Measurements from ENCODE around the gene ACKR2. TPM values are rescaled to one million over a fixed set of nuclear protein-coding genes. Genes with fewer than 3 reads are reported as not detected.

The ACKR2 gene
- total RNA-seq, 1 donor from 2014 or later, result 1.2 TPM

GRCh38 chr3:42895580-42895868, 86.3 kb downstream of the ACKR2 start:
- Mint-ChIP-seq H3K4me3 (no peak overlapping the region), H3K4me1 (no peaks in the 10 kb centered on the region), H3K9me3 (peaks cover 6% of the 10 kb centered on the region), H3K36me3 (no peaks in the 10 kb centered on the region), H3K27me3 (ENCODE audit: low read depth) (peaks cover 4% of the 10 kb centered on the region), H3K27ac (no peak overlapping the region)
- DNase-seq (ENCODE audit: low spot score in 2 of 2, unreplicated experiment in 2 of 2), result no peak
- TF ChIP-seq CTCF (IDR thresholded peaks at IDR 0.05; ENCODE audit: unreplicated experiment), result no peak

DNA sequence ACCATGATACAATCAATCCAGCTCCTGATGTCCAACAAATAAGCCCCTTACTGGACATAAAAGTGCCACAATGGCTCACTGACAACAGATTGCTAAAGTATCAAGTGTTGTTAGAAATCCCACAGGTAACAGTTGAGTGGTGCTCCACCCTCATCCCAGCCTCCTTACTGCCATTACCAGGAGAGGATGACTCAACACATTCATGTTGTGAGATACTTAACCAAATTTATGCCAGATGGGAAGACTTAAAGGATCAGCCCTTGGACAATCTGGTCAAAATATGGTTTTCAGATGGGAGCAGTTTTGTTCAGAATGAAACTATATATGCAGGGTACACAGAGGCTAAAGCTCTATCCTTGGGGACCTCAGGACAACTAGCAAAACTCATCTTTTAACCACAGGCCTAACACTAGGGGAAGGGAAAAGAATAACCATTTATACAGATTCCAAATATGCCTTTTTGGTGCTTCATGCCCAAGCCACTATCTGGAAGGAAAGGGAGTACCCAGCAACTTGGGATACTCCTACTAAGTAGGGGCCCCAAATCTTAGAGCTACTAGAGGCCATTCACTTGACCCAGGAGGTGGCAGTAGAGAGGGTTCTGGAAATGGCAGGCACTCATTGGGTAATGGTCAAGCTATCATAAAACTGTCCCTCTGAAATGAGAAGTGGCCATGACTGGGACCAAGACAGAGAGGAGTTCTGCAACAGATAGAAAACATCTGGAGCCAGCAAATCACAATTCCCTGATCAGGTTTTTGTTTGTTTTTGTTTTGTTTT, 89.8 kb downstream of the ACKR2 start:
- no peak overlapping the region for H3K27ac Mint-ChIP-seq
- no peak for TF ChIP-seq CTCF (IDR thresholded peaks at IDR 0.05; ENCODE audit: unreplicated experiment)
- DNase-seq (ENCODE audit: low spot score in 2 of 2, unreplicated experiment in 2 of 2), result no peak
- no peaks in the 10 kb centered on the region for H3K36me3 Mint-ChIP-seq
- no peaks in the 10 kb centered on the region for H3K4me1 Mint-ChIP-seq
- no peak overlapping the region for H3K4me3 Mint-ChIP-seq
- H3K9me3 Mint-ChIP-seq, result peaks cover 3% of the 10 kb centered on the region
- H3K27me3 Mint-ChIP-seq (ENCODE audit: low read depth), result peaks cover 19% of the 10 kb centered on the region

DNA sequence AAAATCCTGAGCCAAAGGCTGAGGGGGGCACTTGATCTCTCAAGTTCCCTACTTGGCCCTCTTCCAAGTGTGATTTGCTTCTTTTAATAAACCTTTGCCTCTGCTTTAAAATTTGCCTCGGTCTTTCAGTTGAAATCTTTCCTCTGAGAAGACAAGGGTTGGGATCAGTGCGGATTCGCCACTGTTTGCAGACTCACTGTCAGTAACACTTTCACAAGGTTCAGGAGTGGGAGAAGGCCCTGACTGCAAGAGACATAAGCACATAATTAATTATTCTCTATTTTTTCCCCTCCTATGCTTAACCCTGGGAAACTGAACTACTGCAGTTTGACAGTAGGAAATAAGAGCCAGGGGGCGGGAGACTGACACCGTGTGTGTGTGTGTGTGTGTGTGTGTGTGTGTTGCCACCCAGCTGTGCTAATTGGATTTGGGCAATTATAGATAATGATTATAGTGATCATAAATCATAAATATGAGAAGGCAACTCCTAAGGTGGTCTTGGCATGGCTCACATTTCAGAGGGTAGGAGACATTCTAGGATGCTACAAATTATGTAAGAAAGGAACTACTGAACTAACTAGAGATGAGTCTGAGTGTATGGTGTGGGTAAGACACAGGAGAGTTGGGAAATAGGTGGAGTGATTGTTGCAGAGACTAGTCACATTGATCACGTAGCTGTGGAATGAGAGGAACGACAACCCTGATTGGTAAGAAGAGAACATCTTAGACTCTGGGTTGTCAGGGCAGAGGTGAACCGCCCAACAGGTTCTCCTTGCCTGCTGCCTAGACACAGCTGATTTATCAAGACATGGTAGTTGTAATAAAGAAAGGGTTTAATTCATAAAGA, 91.2 kb downstream of the ACKR2 start:
- TF ChIP-seq CTCF (IDR thresholded peaks at IDR 0.05; ENCODE audit: unreplicated experiment), result no peak
- no peak for DNase-seq (ENCODE audit: low spot score in 2 of 2, unreplicated experiment in 2 of 2)
- no peaks in the 10 kb centered on the region for H3K4me1 Mint-ChIP-seq
- no peaks in the 10 kb centered on the region for H3K36me3 Mint-ChIP-seq
- peaks cover 3% of the 10 kb centered on the region for H3K9me3 Mint-ChIP-seq
- peaks cover 31% of the 10 kb centered on the region for H3K27me3 Mint-ChIP-seq (ENCODE audit: low read depth)
- no peak overlapping the region for H3K27ac Mint-ChIP-seq
- no peak overlapping the region for H3K4me3 Mint-ChIP-seq

GRCh38 chr3:42901073-42901415, 91.8 kb downstream of the ACKR2 start:
- H3K27ac Mint-ChIP-seq, result no peak overlapping the region
- no peaks in the 10 kb centered on the region for H3K4me1 Mint-ChIP-seq
- H3K4me3 Mint-ChIP-seq, result no peak overlapping the region
- no peak for DNase-seq (ENCODE audit: low spot score in 2 of 2, unreplicated experiment in 2 of 2)
- H3K36me3 Mint-ChIP-seq, result no peaks in the 10 kb centered on the region
- H3K27me3 Mint-ChIP-seq (ENCODE audit: low read depth), result peaks cover 32% of the 10 kb centered on the region
- no peak for TF ChIP-seq CTCF (IDR thresholded peaks at IDR 0.05; ENCODE audit: unreplicated experiment)
- H3K9me3 Mint-ChIP-seq, result peaks cover 3% of the 10 kb centered on the region

- no peak for DNase-seq (ENCODE audit: low spot score in 2 of 2, unreplicated experiment in 2 of 2)
- no peaks in the 10 kb centered on the region for H3K4me1 Mint-ChIP-seq
- no peak overlapping the region for H3K27ac Mint-ChIP-seq
- TF ChIP-seq CTCF (IDR thresholded peaks at IDR 0.05; ENCODE audit: unreplicated experiment), result no peak
- H3K27me3 Mint-ChIP-seq (ENCODE audit: low read depth), result peaks cover 35% of the 10 kb centered on the region
- peaks cover 3% of the 10 kb centered on the region for H3K9me3 Mint-ChIP-seq
- H3K4me3 Mint-ChIP-seq, result no peak overlapping the region
- no peaks in the 10 kb centered on the region for H3K36me3 Mint-ChIP-seq
These were observed 93.0 kb downstream of the ACKR2 start for GRCh38 chr3:42902257-42902656.

All from mesothelial cell of epicardium (in vitro differentiated cells).